Measurements from ENCODE around the gene LAMC3.

The LAMC3 gene

DNA sequence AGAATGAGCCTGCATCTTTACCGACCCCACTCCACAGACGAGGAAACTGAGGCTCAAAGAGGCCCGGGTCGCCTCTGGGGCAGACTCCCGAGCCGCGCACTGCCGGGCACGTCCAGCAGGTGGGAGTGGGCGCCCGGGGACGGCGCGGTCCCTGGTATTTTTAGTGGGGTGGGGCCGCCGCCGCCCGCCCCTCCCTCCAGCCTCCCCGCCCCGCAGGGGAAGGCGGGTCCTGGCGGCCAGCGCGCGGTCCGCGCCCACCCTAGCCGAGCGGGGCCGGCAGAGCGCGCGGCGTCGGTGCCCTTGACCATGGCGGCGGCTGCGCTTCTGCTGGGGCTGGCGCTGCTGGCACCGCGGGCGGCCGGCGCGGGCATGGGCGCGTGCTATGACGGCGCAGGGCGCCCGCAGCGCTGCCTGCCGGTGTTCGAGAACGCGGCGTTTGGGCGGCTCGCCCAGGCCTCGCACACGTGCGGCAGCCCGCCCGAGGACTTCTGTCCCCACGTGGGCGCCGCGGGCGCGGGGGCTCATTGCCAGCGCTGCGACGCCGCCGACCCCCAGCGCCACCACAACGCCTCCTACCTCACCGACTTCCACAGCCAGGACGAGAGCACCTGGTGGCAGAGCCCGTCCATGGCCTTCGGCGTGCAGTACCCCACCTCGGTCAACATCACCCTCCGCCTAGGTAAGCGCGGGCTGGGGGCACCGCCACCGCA lies at the start of gene LAMC3:
Gene LAMC3, plus strand, starts transcription at position 266 of the 710 bp plus-strand sequence. Its CDS starts 41 bp downstream, at position 307.
- peaks cover 23 to 32% of the 10 kb centered on the region in 2 donors for H3K27me3 ChIP-seq (ENCODE audit: control insufficient read depth in 1 of 2, insufficient read depth in 2 of 2, low read length in 2 of 2)
- H3K27ac ChIP-seq (ENCODE audit: low read depth, low read length), result no peak within 1 kb of the TSS
- H3K4me1 ChIP-seq (ENCODE audit: control insufficient read depth in 1 of 2, insufficient read depth in 2 of 2, low read length in 2 of 2), result no peaks in the 10 kb centered on the region
- H3K9ac ChIP-seq (ENCODE audit: low read depth in 1 of 2, low read length in 2 of 2), result no peak within 1 kb of the TSS
- H3K9me3 ChIP-seq (ENCODE audit: control insufficient read depth in 1 of 2, low read length in 2 of 2), result no peaks in the 10 kb centered on the region
- no peaks in the 10 kb centered on the region for H3K36me3 ChIP-seq (ENCODE audit: control insufficient read depth in 1 of 2, insufficient read depth in 2 of 2, low read length in 2 of 2)
- H3K4me3 ChIP-seq (ENCODE audit: low read depth in 1 of 2, low read length in 2 of 2), result no peak within 1 kb of the TSS

DNA sequence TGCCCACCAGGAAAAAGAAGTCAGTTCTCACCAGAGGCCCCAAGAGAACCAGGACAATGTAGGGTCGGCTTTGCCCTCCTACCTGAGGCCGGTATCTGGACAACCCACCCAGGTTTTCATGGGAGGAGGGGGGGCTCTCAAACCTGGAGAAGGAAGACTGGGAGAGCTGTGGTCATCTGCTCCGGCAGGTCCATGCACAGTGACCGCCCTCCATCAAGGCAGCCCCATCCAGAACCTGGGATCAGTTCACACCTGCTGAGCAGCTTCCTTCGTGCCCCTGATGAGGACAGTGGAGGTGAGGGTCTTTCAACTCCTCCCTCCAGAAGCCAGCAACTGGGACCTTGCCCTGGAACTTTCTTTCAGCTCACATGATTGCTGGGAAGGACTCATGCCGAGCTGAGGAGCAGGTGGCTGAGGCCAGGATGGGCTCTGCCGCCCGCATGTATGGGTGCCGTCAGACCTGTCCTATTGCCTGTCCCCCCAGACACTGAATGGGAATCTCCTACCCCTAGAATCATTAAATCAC lies 49.1 kb upstream of the LAMC3 start:
- Histone ChIP-seq H3K27me3 (ENCODE audit: control insufficient read depth in 1 of 2, insufficient read depth in 2 of 2, low read length in 2 of 2) (no peaks in the 10 kb centered on the region), H3K27ac (ENCODE audit: low read depth, low read length) (no peak overlapping the region), H3K36me3 (ENCODE audit: control insufficient read depth in 1 of 2, insufficient read depth in 2 of 2, low read length in 2 of 2) (no peaks in the 10 kb centered on the region), H3K4me1 (ENCODE audit: control insufficient read depth in 1 of 2, insufficient read depth in 2 of 2, low read length in 2 of 2) (no peaks in the 10 kb centered on the region), H3K4me3 (ENCODE audit: low read depth in 1 of 2, low read length in 2 of 2) (no peak overlapping the region), H3K9ac (ENCODE audit: low read depth in 1 of 2, low read length in 2 of 2) (no peak overlapping the region), H3K9me3 (ENCODE audit: control insufficient read depth in 1 of 2, low read length in 2 of 2) (no peaks in the 10 kb centered on the region)

DNA sequence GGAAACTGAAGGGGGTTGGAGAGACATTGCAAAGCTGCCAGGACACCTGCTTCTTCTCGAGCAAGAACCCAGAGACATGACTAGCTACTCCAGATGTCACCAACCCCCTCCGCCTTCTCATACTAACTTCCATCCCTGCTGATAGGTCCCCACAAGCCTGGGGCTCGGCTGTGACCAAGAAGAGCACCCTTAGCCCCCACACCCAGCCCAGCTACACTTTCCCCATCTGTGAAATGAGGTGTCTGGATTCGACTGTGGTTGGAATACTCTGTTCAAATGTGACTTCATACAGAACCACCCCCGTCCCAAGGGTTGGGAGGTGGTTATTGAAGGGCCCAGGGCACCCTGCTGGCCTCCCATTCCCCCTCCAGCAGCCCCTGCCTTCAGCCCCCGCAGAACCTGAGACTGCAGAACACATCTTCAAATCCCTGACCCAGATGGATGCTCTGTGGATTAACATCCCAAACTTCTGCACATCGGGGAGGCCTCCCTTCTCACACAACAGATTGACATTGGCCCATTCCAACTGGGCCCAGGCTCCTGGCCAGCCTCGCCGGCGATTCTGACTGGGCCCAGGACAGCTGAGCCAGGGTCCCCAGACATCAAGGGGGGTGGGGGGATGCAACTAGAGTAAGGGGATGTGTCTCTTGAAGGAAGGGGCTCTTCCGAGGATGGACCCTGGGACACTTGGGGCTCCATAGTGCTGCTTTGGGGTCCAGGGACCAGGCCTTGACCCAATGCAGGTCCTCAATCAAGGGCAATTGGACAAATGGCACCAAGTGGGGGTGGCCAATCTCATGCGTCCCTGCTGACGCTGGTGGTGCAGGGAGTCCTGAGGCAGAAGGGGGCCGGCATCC lies 48.2 kb upstream of the LAMC3 start:
- H3K4me3 ChIP-seq (ENCODE audit: low read depth in 1 of 2, low read length in 2 of 2), result no peak overlapping the region
- H3K9ac ChIP-seq (ENCODE audit: low read depth in 1 of 2, low read length in 2 of 2), result no peak overlapping the region
- H3K4me1 ChIP-seq (ENCODE audit: control insufficient read depth in 1 of 2, insufficient read depth in 2 of 2, low read length in 2 of 2), result no peaks in the 10 kb centered on the region
- H3K36me3 ChIP-seq (ENCODE audit: control insufficient read depth in 1 of 2, insufficient read depth in 2 of 2, low read length in 2 of 2), result no peaks in the 10 kb centered on the region
- no peak overlapping the region for H3K27ac ChIP-seq (ENCODE audit: low read depth, low read length)
- no peaks in the 10 kb centered on the region for H3K27me3 ChIP-seq (ENCODE audit: control insufficient read depth in 1 of 2, insufficient read depth in 2 of 2, low read length in 2 of 2)
- H3K9me3 ChIP-seq (ENCODE audit: control insufficient read depth in 1 of 2, low read length in 2 of 2), result no peaks in the 10 kb centered on the region

- no peak overlapping the region for H3K4me3 ChIP-seq (ENCODE audit: low read depth in 1 of 2, low read length in 2 of 2)
- H3K9ac ChIP-seq (ENCODE audit: low read depth in 1 of 2, low read length in 2 of 2), result no peak overlapping the region
- no peaks in the 10 kb centered on the region for H3K9me3 ChIP-seq (ENCODE audit: control insufficient read depth in 1 of 2, low read length in 2 of 2)
- H3K27ac ChIP-seq (ENCODE audit: low read depth, low read length), result no peak overlapping the region
- no peaks in the 10 kb centered on the region for H3K27me3 ChIP-seq (ENCODE audit: control insufficient read depth in 1 of 2, insufficient read depth in 2 of 2, low read length in 2 of 2)
- no peaks in the 10 kb centered on the region for H3K4me1 ChIP-seq (ENCODE audit: control insufficient read depth in 1 of 2, insufficient read depth in 2 of 2, low read length in 2 of 2)
- H3K36me3 ChIP-seq (ENCODE audit: control insufficient read depth in 1 of 2, insufficient read depth in 2 of 2, low read length in 2 of 2), result no peaks in the 10 kb centered on the region
Observed at GRCh38 chr9:130961511-130962300, 47.3 kb upstream of the LAMC3 start.

DNA sequence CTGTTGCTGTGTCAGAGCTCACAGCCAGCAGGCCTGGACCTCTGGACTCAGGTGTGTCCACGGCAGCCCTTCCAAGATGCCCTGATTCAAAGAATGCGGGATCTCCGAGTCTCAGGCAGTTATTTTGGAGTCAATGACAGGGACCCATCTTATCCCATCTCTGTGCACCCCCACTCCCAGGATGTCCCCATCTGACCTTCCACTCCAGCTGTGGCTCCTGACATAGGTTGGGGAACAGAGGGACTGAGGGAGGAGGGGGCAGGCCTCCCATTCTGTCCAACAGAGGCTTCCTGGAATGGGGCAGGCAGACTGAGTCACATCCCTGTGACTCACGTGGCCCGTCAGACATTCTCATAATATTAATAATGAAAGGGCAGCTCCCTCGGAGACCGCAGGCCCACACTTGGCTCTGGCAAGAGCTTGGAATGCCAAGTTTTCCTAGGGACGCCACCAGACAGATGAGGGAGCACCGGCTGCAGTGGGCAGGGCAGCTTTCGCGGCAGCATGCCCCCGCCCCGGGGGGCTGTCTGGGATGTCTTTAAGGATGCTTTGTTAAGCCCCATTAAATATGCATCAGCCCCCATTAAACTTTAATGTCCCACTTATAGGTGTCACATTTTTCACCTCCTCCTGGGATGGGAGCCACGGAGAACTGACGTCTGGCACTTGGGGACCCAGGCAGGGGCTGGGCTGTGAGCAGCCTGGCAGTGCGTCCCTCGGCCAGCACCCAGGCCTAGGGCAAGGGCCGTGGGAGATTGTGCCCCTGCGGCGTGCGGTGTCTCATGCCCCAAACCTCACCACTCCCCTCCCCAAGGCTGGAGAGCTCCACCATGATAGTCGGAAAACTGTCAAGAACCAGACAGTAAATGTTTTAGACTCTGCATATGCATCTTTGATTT lies 46.3 kb upstream of the LAMC3 start:
- no peaks in the 10 kb centered on the region for H3K9me3 ChIP-seq (ENCODE audit: control insufficient read depth in 1 of 2, low read length in 2 of 2)
- no peaks in the 10 kb centered on the region for H3K36me3 ChIP-seq (ENCODE audit: control insufficient read depth in 1 of 2, insufficient read depth in 2 of 2, low read length in 2 of 2)
- H3K4me3 ChIP-seq (ENCODE audit: low read depth in 1 of 2, low read length in 2 of 2), result no peak overlapping the region
- no peaks in the 10 kb centered on the region for H3K27me3 ChIP-seq (ENCODE audit: control insufficient read depth in 1 of 2, insufficient read depth in 2 of 2, low read length in 2 of 2)
- H3K27ac ChIP-seq (ENCODE audit: low read depth, low read length), result no peak overlapping the region
- no peak overlapping the region for H3K9ac ChIP-seq (ENCODE audit: low read depth in 1 of 2, low read length in 2 of 2)
- no peaks in the 10 kb centered on the region for H3K4me1 ChIP-seq (ENCODE audit: control insufficient read depth in 1 of 2, insufficient read depth in 2 of 2, low read length in 2 of 2)

DNA sequence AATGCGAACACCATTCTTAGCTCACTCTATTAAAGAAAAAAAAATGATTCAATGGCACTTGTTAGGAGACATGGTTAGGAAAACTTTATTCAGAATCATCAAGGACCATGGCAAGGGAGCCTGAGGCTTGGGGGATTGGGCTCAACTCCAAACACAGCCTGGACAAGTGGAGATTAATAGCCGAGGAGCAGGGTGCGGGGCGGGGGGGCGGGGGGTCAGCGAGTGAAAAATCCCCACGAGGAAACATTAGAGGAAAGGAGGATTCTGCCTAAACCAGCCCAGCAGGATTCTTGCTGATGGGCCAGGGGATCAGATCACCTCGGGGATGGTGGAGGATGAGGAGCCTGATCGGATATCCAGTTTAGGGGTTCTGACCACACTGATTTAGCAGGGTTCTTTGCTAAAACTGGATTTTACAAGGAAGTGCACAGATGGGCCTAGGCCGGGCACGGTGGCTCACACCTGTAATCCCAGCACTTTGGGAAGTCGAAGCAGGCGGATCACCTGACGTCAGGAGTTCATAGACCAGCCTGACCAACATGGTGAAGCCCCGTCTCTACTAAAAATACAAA lies 45.6 kb upstream of the LAMC3 start:
- no peaks in the 10 kb centered on the region for H3K4me1 ChIP-seq (ENCODE audit: control insufficient read depth in 1 of 2, insufficient read depth in 2 of 2, low read length in 2 of 2)
- H3K36me3 ChIP-seq (ENCODE audit: control insufficient read depth in 1 of 2, insufficient read depth in 2 of 2, low read length in 2 of 2), result no peaks in the 10 kb centered on the region
- no peaks in the 10 kb centered on the region for H3K27me3 ChIP-seq (ENCODE audit: control insufficient read depth in 1 of 2, insufficient read depth in 2 of 2, low read length in 2 of 2)
- H3K9ac ChIP-seq (ENCODE audit: low read depth in 1 of 2, low read length in 2 of 2), result no peak overlapping the region
- no peaks in the 10 kb centered on the region for H3K9me3 ChIP-seq (ENCODE audit: control insufficient read depth in 1 of 2, low read length in 2 of 2)
- no peak overlapping the region for H3K4me3 ChIP-seq (ENCODE audit: low read depth in 1 of 2, low read length in 2 of 2)
- no peak overlapping the region for H3K27ac ChIP-seq (ENCODE audit: low read depth, low read length)

- H3K9me3 ChIP-seq (ENCODE audit: control insufficient read depth in 1 of 2, low read length in 2 of 2), result no peaks in the 10 kb centered on the region
- no peaks in the 10 kb centered on the region for H3K36me3 ChIP-seq (ENCODE audit: control insufficient read depth in 1 of 2, insufficient read depth in 2 of 2, low read length in 2 of 2)
Observed at GRCh38 chr9:130963916-130964315, 45.1 kb upstream of the LAMC3 start.

GRCh38 chr9:130965680-130966079 lies 43.3 kb upstream of the LAMC3 start:
- no peak overlapping the region for H3K4me3 ChIP-seq (ENCODE audit: low read depth in 1 of 2, low read length in 2 of 2)
- no peak overlapping the region for H3K27ac ChIP-seq (ENCODE audit: low read depth, low read length)
- H3K4me1 ChIP-seq (ENCODE audit: control insufficient read depth in 1 of 2, insufficient read depth in 2 of 2, low read length in 2 of 2), result no peaks in the 10 kb centered on the region
- no peak overlapping the region for H3K9ac ChIP-seq (ENCODE audit: low read depth in 1 of 2, low read length in 2 of 2)
- no peaks in the 10 kb centered on the region for H3K27me3 ChIP-seq (ENCODE audit: control insufficient read depth in 1 of 2, insufficient read depth in 2 of 2, low read length in 2 of 2)
- no peaks in the 10 kb centered on the region for H3K36me3 ChIP-seq (ENCODE audit: control insufficient read depth in 1 of 2, insufficient read depth in 2 of 2, low read length in 2 of 2)
- no peaks in the 10 kb centered on the region for H3K9me3 ChIP-seq (ENCODE audit: control insufficient read depth in 1 of 2, low read length in 2 of 2)

More at GRCh38 chr9:130963916-130964315, 45.1 kb upstream of the LAMC3 start:
- H3K27ac ChIP-seq (ENCODE audit: low read depth, low read length), result no peak overlapping the region
- no peaks in the 10 kb centered on the region for H3K4me1 ChIP-seq (ENCODE audit: control insufficient read depth in 1 of 2, insufficient read depth in 2 of 2, low read length in 2 of 2)
- no peaks in the 10 kb centered on the region for H3K27me3 ChIP-seq (ENCODE audit: control insufficient read depth in 1 of 2, insufficient read depth in 2 of 2, low read length in 2 of 2)
- H3K9ac ChIP-seq (ENCODE audit: low read depth in 1 of 2, low read length in 2 of 2), result no peak overlapping the region
- H3K4me3 ChIP-seq (ENCODE audit: low read depth in 1 of 2, low read length in 2 of 2), result no peak overlapping the region

DNA sequence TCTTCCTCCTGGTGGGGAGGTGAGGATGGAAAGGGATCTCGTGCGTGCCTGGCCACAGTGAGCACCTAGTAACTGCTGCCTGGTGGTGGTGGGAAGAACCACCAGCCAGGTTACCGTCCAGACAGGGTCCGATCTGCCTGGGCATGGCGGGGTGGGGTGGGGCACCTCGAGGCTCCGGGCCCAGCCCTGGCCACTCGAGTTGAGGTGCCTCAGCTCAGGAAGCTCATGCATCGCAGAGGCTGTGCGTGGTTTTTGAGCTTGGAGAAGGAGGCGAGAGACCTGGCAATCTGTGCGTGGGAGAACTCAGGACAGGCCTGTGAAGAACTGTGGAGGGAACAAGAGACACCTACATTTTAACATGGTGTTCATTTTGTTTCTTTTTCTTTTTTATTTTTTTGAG lies 38.9 kb upstream of the LAMC3 start:
- Histone ChIP-seq H3K9ac (ENCODE audit: low read depth in 1 of 2, low read length in 2 of 2) (no peak overlapping the region), H3K4me1 (ENCODE audit: control insufficient read depth in 1 of 2, insufficient read depth in 2 of 2, low read length in 2 of 2) (no peaks in the 10 kb centered on the region), H3K36me3 (ENCODE audit: control insufficient read depth in 1 of 2, insufficient read depth in 2 of 2, low read length in 2 of 2) (no peaks in the 10 kb centered on the region), H3K9me3 (ENCODE audit: control insufficient read depth in 1 of 2, low read length in 2 of 2) (no peaks in the 10 kb centered on the region), H3K27ac (ENCODE audit: low read depth, low read length) (no peak overlapping the region), H3K27me3 (ENCODE audit: control insufficient read depth in 1 of 2, insufficient read depth in 2 of 2, low read length in 2 of 2) (peaks cover 5 to 6% of the 10 kb centered on the region in 2 donors), H3K4me3 (ENCODE audit: low read depth in 1 of 2, low read length in 2 of 2) (no peak overlapping the region)

All from duodenal mucosa (tissue), 2 donors.